HepG2 (cell line): ENCODE measurements around the gene TTC4. TPM values are rescaled to one million over a fixed set of nuclear protein-coding genes. Genes with fewer than 3 reads are reported as not detected.
A peak's percentile ranks its signal among the peaks of the same experiment; 100 is the strongest.

ENCODE experiments used
- DNMT1 ChIP-seq: sonication (generic); formaldehyde crosslinking; IDR thresholded peaks from 2 replicates; pipeline ENCODE4 v1.5.1; 2020; ENCODE audit warnings: mild to moderate bottlenecking, missing genetic modification reagents
- HOMEZ ChIP-seq: IDR thresholded peaks from 2 replicates; pipeline ENCODE4 v1.6.1; 2016; ENCODE audit warnings: low read depth
- IKZF4 ChIP-seq: sonication (generic); formaldehyde crosslinking; IDR thresholded peaks from 2 replicates; pipeline ENCODE4 v1.5.1; 2020; ENCODE audit warnings: borderline replicate concordance, mild to moderate bottlenecking, low read depth, missing genetic modification reagents; ENCODE audit errors: not compliant biosample characterization
- JUND ChIP-seq: sonication (generic); formaldehyde crosslinking; IDR thresholded peaks from 2 replicates; pipeline ENCODE4 v1.8.0; 2022; ENCODE audit warnings: mild to moderate bottlenecking, missing genetic modification reagents
- KDM5A ChIP-seq: fragments of 200-600 bp; sonication (generic); IDR thresholded peaks from 2 replicates; pipeline ENCODE4 v1.7.0; 2018; ENCODE audit warnings: antibody characterized with exemption, mild to moderate bottlenecking, low read length, borderline replicate concordance
- KLF6 ChIP-seq: IDR thresholded peaks from 2 replicates; pipeline ENCODE4 v1.8.0; 2016; ENCODE audit warnings: missing biosample characterization, missing genetic modification reagents
- ZHX2 ChIP-seq, 2 experiments: sonication (generic) in 1 of 2; formaldehyde crosslinking in 1 of 2; IDR thresholded peaks; 2 replicates each; pipeline versions ENCODE4 v1.6.1 to v1.9.0; 2014 to 2022; ENCODE audit warnings: antibody characterized with exemption in 1 of 2, borderline replicate concordance in 1 of 2, inconsistent platforms in 1 of 2, low read depth in 1 of 2, missing genetic modification reagents in 1 of 2
- ZNF10 ChIP-seq: sonication (generic); formaldehyde crosslinking; IDR thresholded peaks from 2 replicates; pipeline ENCODE4 v1.4.0; 2020; ENCODE audit warnings: mild to moderate bottlenecking, low read depth, missing genetic modification reagents, borderline replicate concordance
- ZNF430 ChIP-seq: sonication (generic); formaldehyde crosslinking; IDR thresholded peaks from 2 replicates; pipeline ENCODE4 v1.9.0; 2021; ENCODE audit warnings: mild to moderate bottlenecking, missing genetic modification reagents
- polyA plus RNA-seq, 8 experiments: library from polyadenylated mRNA; depleted of rRNA in 3 of 8; stranded (reverse) in 7 of 8; unstranded in 1 of 8; fragments of >200 nt; fragmentation: Illumina TruSeq in 4 of 8; extraction: Trizol in 4 of 8; gene quantifications; 2 replicates each; pipeline versions ENCODE4 v1.2.1 to v1.2.3, GENCODE V29; 2011 to 2016; ENCODE audit warnings: low read depth in 4 of 8, missing spikeins in 1 of 8, mixed read lengths in 1 of 8; ENCODE audit not compliant: insufficient read depth in 1 of 8
- total RNA-seq, 5 experiments: library from RNA; depleted of rRNA; stranded (reverse); fragments of >200 nt; fragmentation: Illumina TruSeq; extraction: Trizol; gene quantifications; 2 replicates each; pipeline ENCODE4 v1.2.3, GENCODE V29; 2016; ENCODE audit warnings: low read depth in 1 of 5
- TF ChIP-seq, protein P1 (sequence below): sonication (generic); formaldehyde crosslinking; IDR thresholded peaks from 2 replicates; pipeline ENCODE4 v1.5.0; 2020; ENCODE audit warnings: missing genetic modification reagents
- TF ChIP-seq, protein P2 (sequence below): IDR thresholded peaks from 2 replicates; pipeline ENCODE4 v1.6.1; 2012; ENCODE audit warnings: inconsistent platforms
- TF ChIP-seq, protein P3 (sequence below): sonication (generic); formaldehyde crosslinking; IDR thresholded peaks from 2 replicates; pipeline ENCODE4 v1.4.0; 2020; ENCODE audit warnings: mild to moderate bottlenecking, missing genetic modification reagents

TTC4 gene
- total and polyA plus RNA-seq, 2 of the 13 experiments (the other 11 are each of a cell fraction or from before 2014, with no cell fraction given): 13.1 to 24.7 TPM

DNA sequence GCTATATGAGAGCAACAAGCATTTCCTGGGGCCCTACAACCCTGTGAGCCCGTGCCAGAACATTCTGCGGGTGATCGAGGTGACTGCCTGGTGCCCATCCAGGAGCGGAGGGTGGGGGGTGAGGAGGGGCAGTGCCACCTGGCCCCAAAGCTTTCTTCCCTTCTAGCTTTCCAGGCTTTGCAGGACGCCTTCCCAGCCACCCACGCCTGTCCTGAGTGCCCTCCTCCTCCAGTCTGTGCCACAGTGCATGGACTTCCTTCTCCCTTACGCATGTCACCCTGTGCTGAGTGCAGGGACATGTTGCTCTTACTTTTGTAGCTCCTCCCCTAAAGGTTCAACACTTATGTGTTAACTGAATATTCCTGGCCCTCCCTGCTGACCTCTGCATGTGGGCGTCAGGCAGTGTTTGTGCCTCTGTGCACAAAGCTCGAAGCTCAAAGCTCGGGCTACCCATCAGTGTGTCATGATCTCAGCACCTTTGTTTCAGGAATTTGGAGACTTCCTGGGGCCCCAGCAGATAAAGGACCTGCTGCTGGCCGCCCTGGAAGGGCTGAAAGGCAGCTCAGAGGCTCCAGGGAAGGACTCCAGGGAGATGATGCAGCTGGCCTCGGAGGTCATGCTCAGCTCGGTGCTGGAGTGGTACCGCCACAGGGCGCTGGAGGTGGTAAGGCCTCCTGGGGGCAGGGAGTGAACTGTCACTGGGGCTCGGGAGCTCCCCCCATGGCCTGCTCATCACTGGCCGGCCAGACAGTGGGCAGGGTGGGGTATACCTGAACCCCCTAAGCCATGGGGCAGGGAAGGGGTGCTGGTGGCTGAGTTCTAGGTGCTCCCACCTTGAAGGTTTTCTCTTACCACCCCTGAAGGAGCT lies 36.7 kb upstream of the TTC4 start (continued):
- no peak for TF ChIP-seq HOMEZ (CRISPR knock-in tag)
- no peak for TF ChIP-seq JUND (CRISPR knock-in tag)
- TF ChIP-seq DNMT1 (CRISPR knock-in tag): no peak
- TF ChIP-seq ZNF430 (CRISPR knock-in tag): peak; percentile 76; the same call in 1 of the 2 replicates
- no peak for TF ChIP-seq KDM5A
- TF ChIP-seq, protein P1, sequence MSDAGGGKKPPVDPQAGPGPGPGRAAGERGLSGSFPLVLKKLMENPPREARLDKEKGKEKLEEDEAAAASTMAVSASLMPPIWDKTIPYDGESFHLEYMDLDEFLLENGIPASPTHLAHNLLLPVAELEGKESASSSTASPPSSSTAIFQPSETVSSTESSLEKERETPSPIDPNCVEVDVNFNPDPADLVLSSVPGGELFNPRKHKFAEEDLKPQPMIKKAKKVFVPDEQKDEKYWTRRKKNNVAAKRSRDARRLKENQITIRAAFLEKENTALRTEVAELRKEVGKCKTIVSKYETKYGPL (CRISPR knock-in tag): no peak
- TF ChIP-seq, protein P2, sequence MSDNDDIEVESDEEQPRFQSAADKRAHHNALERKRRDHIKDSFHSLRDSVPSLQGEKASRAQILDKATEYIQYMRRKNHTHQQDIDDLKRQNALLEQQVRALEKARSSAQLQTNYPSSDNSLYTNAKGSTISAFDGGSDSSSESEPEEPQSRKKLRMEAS: peak; percentile 18; the same call in 1 of the 2 replicates
- no peak for TF ChIP-seq IKZF4 (CRISPR knock-in tag)
- no peak for TF ChIP-seq ZNF10 (CRISPR knock-in tag)
- TF ChIP-seq KLF6: no peak
- TF ChIP-seq, protein P3, sequence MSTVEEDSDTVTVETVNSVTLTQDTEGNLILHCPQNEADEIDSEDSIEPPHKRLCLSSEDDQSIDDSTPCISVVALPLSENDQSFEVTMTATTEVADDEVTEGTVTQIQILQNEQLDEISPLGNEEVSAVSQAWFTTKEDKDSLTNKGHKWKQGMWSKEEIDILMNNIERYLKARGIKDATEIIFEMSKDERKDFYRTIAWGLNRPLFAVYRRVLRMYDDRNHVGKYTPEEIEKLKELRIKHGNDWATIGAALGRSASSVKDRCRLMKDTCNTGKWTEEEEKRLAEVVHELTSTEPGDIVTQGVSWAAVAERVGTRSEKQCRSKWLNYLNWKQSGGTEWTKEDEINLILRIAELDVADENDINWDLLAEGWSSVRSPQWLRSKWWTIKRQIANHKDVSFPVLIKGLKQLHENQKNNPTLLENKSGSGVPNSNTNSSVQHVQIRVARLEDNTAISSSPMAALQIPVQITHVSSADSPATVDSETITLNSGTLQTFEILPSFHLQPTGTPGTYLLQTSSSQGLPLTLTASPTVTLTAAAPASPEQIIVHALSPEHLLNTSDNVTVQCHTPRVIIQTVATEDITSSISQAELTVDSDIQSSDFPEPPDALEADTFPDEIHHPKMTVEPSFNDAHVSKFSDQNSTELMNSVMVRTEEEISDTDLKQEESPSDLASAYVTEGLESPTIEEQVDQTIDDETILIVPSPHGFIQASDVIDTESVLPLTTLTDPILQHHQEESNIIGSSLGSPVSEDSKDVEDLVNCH (CRISPR knock-in tag): no peak
- no peak for TF ChIP-seq ZHX2 (IDR thresholded peaks at IDR 0.05; ENCODE audit: low read depth)
- no peak for TF ChIP-seq ZHX2 (CRISPR knock-in tag; IDR thresholded peaks at IDR 0.05; ENCODE audit: borderline replicate concordance)
